MM.1S (cell line): Measurements from ENCODE around the gene DLX4.

Experiments used
- DNase-seq: peaks from one replicate; pipeline ENCODE4 v3.0.0-alpha.2; 2015
- H2AFZ ChIP-seq: fragments of 300-600 bp; sonication (generic); 2 replicates; pipeline ENCODE4 v1.6.0; 2016; ENCODE audit warnings: antibody characterized with exemption, low read length
- H3F3A ChIP-seq: fragments of 300-600 bp; sonication (generic); 2 replicates; pipeline ENCODE4 v1.6.1; 2016; ENCODE audit warnings: mild to moderate bottlenecking, antibody characterized with exemption, low read length, moderate library complexity, mixed read lengths; ENCODE audit not compliant: insufficient read depth
- H3K27ac ChIP-seq: fragments of 300-600 bp; sonication (generic); 2 replicates; pipeline ENCODE4 v1.5.1; 2016; ENCODE audit warnings: mild to moderate bottlenecking, low read length
- H3K27me3 ChIP-seq: fragments of 300-600 bp; sonication (generic); replicated peaks from 2 replicates; pipeline ENCODE4 v1.6.0; 2016; ENCODE audit warnings: low read length; ENCODE audit not compliant: insufficient read depth
- H3K36me3 ChIP-seq: fragments of 300-600 bp; sonication (generic); replicated peaks from 2 replicates; pipeline ENCODE4 v1.6.1; 2016; ENCODE audit warnings: mild to moderate bottlenecking, low read length, mixed read lengths; ENCODE audit not compliant: insufficient read depth
- H3K4me1 ChIP-seq: fragments of 300-600 bp; sonication (generic); 2 replicates; pipeline ENCODE4 v1.6.1; 2016; ENCODE audit warnings: low read length, mixed read lengths
- H3K4me2 ChIP-seq: fragments of 300-600 bp; sonication (generic); 2 replicates; pipeline ENCODE4 v1.6.0; 2016; ENCODE audit warnings: low read depth, low read length
- H3K4me3 ChIP-seq: fragments of 300-600 bp; sonication (generic); 2 replicates; pipeline ENCODE4 v1.5.1; 2016; ENCODE audit warnings: low read length, mixed read lengths
- H3K79me2 ChIP-seq: fragments of 300-600 bp; sonication (generic); 2 replicates; pipeline ENCODE4 v1.6.1; 2016; ENCODE audit warnings: mixed run types, low read length, mixed read lengths
- H3K9ac ChIP-seq: fragments of 300-600 bp; sonication (generic); 2 replicates; pipeline ENCODE4 v1.6.1; 2016; ENCODE audit warnings: low read length, mixed read lengths
- H3K9me2 ChIP-seq: fragments of 300-600 bp; sonication (generic); replicated peaks from 2 replicates; pipeline ENCODE4 v1.6.1; 2016; ENCODE audit warnings: mild to moderate bottlenecking, low read length, mixed read lengths; ENCODE audit not compliant: insufficient read depth
- H3K9me3 ChIP-seq: fragments of 300-600 bp; sonication (generic); replicated peaks from 2 replicates; pipeline ENCODE4 v1.6.1; 2016; ENCODE audit warnings: mild to moderate bottlenecking, low read length, mixed read lengths; ENCODE audit not compliant: insufficient read depth
- H4K20me1 ChIP-seq: fragments of 300-600 bp; sonication (generic); 2 replicates; pipeline ENCODE4 v1.6.1; 2016; ENCODE audit warnings: mild to moderate bottlenecking, low read length, moderate library complexity, mixed read lengths; ENCODE audit not compliant: insufficient read depth
- CTCF ChIP-seq: fragments of 300-600 bp; sonication (generic); IDR thresholded peaks from 2 replicates; pipeline ENCODE4 v1.5.1; 2016; ENCODE audit warnings: antibody characterized with exemption, low read length, mixed read lengths
- EZH2 ChIP-seq: fragments of 300-600 bp; sonication (generic); optimal IDR thresholded peaks from 2 replicates; pipeline ENCODE3; 2017; ENCODE audit warnings: low read depth, mild to moderate bottlenecking, antibody characterized with exemption, low read length, mixed read lengths
- EZH2phosphoT487 ChIP-seq: fragments of 300-600 bp; sonication (generic); IDR thresholded peaks from 2 replicates; pipeline ENCODE4 v1.6.1; 2018; ENCODE audit warnings: antibody characterized with exemption, low read length

Gene DLX4

DNA sequence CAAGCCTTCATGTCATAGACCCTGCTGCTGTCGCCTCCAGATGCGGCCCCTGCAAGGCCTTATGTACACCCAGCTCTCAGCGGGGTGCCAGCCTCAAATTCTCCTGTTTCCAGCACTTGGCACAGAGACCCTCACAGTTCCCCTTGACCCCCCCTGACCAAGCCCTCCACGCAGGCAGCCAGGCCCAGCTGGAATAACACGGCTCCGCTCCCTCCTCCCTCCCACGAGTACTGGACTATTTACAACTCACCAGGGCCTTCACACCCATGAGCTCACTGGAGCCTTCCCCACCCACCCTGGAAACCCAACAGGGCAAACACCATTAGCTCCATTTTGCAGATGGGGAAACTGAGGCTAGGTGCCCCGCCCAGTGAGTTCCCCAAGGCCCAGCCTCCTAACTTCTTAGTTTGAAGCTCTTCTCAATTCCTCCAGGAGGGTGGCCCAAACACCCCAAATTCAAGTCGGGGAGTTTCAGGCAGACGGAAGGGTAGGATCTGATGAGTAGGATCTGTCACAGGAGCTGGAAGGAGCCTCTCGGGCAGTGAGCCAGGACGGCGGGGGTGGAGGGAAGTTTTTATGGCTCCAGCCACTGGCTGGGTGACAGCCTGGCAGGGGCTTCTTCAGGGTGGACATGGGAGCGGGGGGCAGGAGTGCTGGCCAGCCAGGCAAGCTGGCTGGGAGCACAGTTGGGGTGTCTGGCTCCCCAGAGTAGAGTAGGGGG, 17.5 kb upstream of the DLX4 start:
- Histone ChIP-seq H3K27me3 (peaks cover 89% of the 10 kb centered on the region), H3K79me2 (no peaks in the 10 kb centered on the region), H2AFZ (no peak overlapping the region), H3K9me3 (no peaks in the 10 kb centered on the region), H3K27ac (no peak overlapping the region), H3K9ac (no peak overlapping the region), H4K20me1 (no peaks in the 10 kb centered on the region), H3K4me2 (no peak overlapping the region), H3K4me3 (no peak overlapping the region), H3K36me3 (no peaks in the 10 kb centered on the region), H3K4me1 (no peaks in the 10 kb centered on the region), H3K9me2 (no peaks in the 10 kb centered on the region), H3F3A (no peaks in the 10 kb centered on the region)
- TF ChIP-seq EZH2phosphoT487, result no peak
- no peak for TF ChIP-seq CTCF
- no peak for TF ChIP-seq EZH2
- no peak for DNase-seq

DNA sequence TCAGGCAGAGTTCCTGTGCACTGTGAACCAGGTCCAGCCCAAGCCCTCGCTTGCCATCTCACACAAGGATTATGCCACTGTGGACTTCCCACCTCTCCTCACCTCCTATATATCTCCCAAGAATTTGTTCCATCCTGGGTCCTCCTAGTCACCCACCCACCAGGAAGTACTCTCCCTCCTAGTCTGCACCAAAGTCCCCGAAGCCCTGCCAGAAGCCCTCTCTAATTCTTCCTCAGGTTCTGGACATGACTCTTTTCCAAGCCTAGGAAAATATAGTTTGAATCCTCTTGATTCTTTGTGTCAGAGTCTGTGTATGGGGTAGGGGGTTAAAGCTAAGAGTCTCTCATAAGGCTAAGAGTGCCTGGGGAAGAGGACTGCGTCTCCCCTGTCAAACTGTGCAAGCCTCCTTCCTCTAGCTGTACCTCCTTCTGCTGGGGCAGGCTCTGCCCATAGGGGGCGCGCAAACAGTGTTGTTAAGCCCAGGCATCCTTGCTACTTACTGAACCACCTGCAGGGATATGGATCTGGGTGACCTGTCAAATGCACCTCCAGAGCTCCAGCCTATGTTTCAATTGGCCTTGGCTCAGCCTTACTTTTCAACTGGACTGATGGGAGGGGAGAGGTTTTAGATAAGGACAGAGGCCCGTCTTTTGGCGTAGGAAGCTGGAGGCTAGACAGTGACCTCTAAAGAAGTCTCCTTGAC, 16.6 kb upstream of the DLX4 start:
- DNase-seq, result peak; percentile 71

GRCh38 chr17:49952912-49953497, 16.0 kb upstream of the DLX4 start:
- no peak for DNase-seq
- H4K20me1 ChIP-seq, result no peaks in the 10 kb centered on the region
- no peak overlapping the region for H3K27ac ChIP-seq
- H3K4me2 ChIP-seq, result no peak overlapping the region
- H3K4me1 ChIP-seq, result no peaks in the 10 kb centered on the region
- no peaks in the 10 kb centered on the region for H3K79me2 ChIP-seq
- no peaks in the 10 kb centered on the region for H3F3A ChIP-seq
- no peaks in the 10 kb centered on the region for H3K36me3 ChIP-seq
- H3K9me2 ChIP-seq, result no peaks in the 10 kb centered on the region
- no peak overlapping the region for H2AFZ ChIP-seq
- peaks cover 86% of the 10 kb centered on the region for H3K27me3 ChIP-seq
- no peak overlapping the region for H3K4me3 ChIP-seq
- TF ChIP-seq CTCF (no peak), EZH2phosphoT487 (no peak), EZH2 (no peak)
- H3K9me3 ChIP-seq, result no peaks in the 10 kb centered on the region
- no peak overlapping the region for H3K9ac ChIP-seq

More for the DNA sequence above, 16.6 kb upstream of the DLX4 start:
- H3K27me3 ChIP-seq, result peaks cover 89% of the 10 kb centered on the region
- H3K9me3 ChIP-seq, result no peaks in the 10 kb centered on the region
- no peak overlapping the region for H3K4me2 ChIP-seq
- no peaks in the 10 kb centered on the region for H4K20me1 ChIP-seq
- no peaks in the 10 kb centered on the region for H3K79me2 ChIP-seq
- H3K36me3 ChIP-seq, result no peaks in the 10 kb centered on the region
- H3K9me2 ChIP-seq, result no peaks in the 10 kb centered on the region
- no peak overlapping the region for H3K27ac ChIP-seq
- no peak overlapping the region for H3K4me3 ChIP-seq
- no peaks in the 10 kb centered on the region for H3K4me1 ChIP-seq
- no peak overlapping the region for H2AFZ ChIP-seq
- H3K9ac ChIP-seq, result no peak overlapping the region
- H3F3A ChIP-seq, result no peaks in the 10 kb centered on the region
- TF ChIP-seq CTCF, result peak; percentile 92
- no peak for TF ChIP-seq EZH2
- TF ChIP-seq EZH2phosphoT487, result no peak
